K562 (cell line): ENCODE measurements around the gene LCE1E. TPM values are rescaled to one million over a fixed set of nuclear protein-coding genes. Genes with fewer than 3 reads are reported as not detected.

Source experiments
- ATAC-seq: fragments of 200-7000 bp; cut with Tn5 transposase; 3 replicates; pipeline ENCODE4 v1.9.1; 2020; ENCODE audit warnings: moderate library complexity
- BruUV-seq: library from RNA; stranded (reverse); fragments of 400-500 nt; replicated peaks from 2 replicates; lab custom pipeline; 2021; lab: Mats Ljungman, UMichigan
- CTCF ChIA-PET: fragments of 300-600 bp; formaldehyde crosslinking; extraction: SDS; loops from one replicate; lab custom pipeline; 2021; ENCODE audit warnings: low intra/inter-chr PET ratio; lab: Yijun Ruan, JAX
- POLR2A ChIA-PET: fragments of 300-600, 350-650 bp; sonication (Branson Sonifier 250); formaldehyde crosslinking; extraction: SDS; loops from one replicate; lab custom pipeline; 2021; ENCODE audit warnings: antibody characterized with exemption, inconsistent platforms; lab: Yijun Ruan, JAX
- DNase-seq, 4 experiments: peaks; one replicate each; pipeline versions ENCODE4 v3.0.0 to v3.0.0-alpha.2; 2011 to 2018; ENCODE audit warnings: low spot score in 3 of 4, mixed read lengths in 3 of 4; ENCODE audit errors: extremely low read depth in 1 of 4
- FAIRE-seq: peaks from 2 replicates; lab custom pipeline; 2011; peaks lifted over from hg19 to GRCh38; lab: Jason Lieb, UNC
- H2AFZ ChIP-seq: 2 replicates; pipeline ENCODE4 v1.6.0; 2011; ENCODE audit warnings: low read depth, low read length, control low read depth, inconsistent platforms
- H3K27ac ChIP-seq: fragments of 200-600 bp; 3 replicates; pipeline ENCODE4 v1.8.0; 2011; ENCODE audit warnings: low read depth, mild to moderate bottlenecking, control low read depth, inconsistent platforms, low read length, moderate library complexity, mixed read lengths; ENCODE audit errors: extremely low read depth
- H3K27me3 ChIP-seq, 2 experiments: fragments of 300-600 bp in 1 of 2; 2 replicates in 1 of 2; 3 replicates in 1 of 2; pipeline versions ENCODE4 v1.6.0 to v1.8.0; 2011; ENCODE audit warnings: inconsistent platforms in 2 of 2, low read length in 2 of 2, mild to moderate bottlenecking in 1 of 2, mixed read lengths in 1 of 2, moderate library complexity in 1 of 2; ENCODE audit not compliant: control insufficient read depth in 2 of 2, insufficient read depth in 2 of 2
- H3K36me3 ChIP-seq: fragments of 300-600 bp; 3 replicates; pipeline ENCODE4 v1.8.0; 2011; ENCODE audit warnings: mild to moderate bottlenecking, low read length, inconsistent platforms; ENCODE audit not compliant: control insufficient read depth, insufficient read depth
- H3K4me1 ChIP-seq, 2 experiments: fragments of 200-600 bp in 1 of 2; replicated peaks in 1 of 2; 2 replicates in 1 of 2; 3 replicates in 1 of 2; pipeline versions ENCODE4 v1.5.1 to v1.8.0; 2011; ENCODE audit warnings: inconsistent platforms in 2 of 2, low read length in 2 of 2, mild to moderate bottlenecking in 1 of 2, mixed read lengths in 1 of 2, moderate library complexity in 1 of 2; ENCODE audit not compliant: control insufficient read depth in 2 of 2, insufficient read depth in 2 of 2
- H3K4me2 ChIP-seq: 2 replicates; pipeline ENCODE4 v1.6.1; 2011; ENCODE audit warnings: low read length, control low read depth, inconsistent platforms, mixed read lengths; ENCODE audit not compliant: insufficient read depth
- H3K4me3 ChIP-seq: fragments of 200-600 bp; sonication (generic), shearing (Covaris generic); 2 replicates; pipeline ENCODE4 v1.5.1; 2016; ENCODE audit warnings: control low read depth, inconsistent platforms
- H3K79me2 ChIP-seq: fragments of 200-600 bp; 3 replicates; pipeline ENCODE4 v1.8.0; 2011; ENCODE audit warnings: low read length, inconsistent platforms; ENCODE audit not compliant: control insufficient read depth, insufficient read depth
- H3K9ac ChIP-seq, 2 experiments: 2 replicates each; pipeline versions ENCODE4 v1.6.0 to v1.6.1; 2011; ENCODE audit warnings: low read depth in 2 of 2, low read length in 2 of 2, control low read depth in 1 of 2, inconsistent platforms in 1 of 2, mild to moderate bottlenecking in 1 of 2, mixed read lengths in 1 of 2; ENCODE audit not compliant: insufficient read depth in 1 of 2
- H3K9me1 ChIP-seq: one replicate; pipeline ENCODE4 v1.6.0; 2011; ENCODE audit warnings: inconsistent platforms, mild to moderate bottlenecking, low read length, moderate library complexity; ENCODE audit not compliant: control insufficient read depth, insufficient read depth
- H3K9me3 ChIP-seq: replicated peaks from 2 replicates; pipeline ENCODE4 v1.5.1; 2011; ENCODE audit warnings: low read depth, low read length, inconsistent platforms; ENCODE audit not compliant: control insufficient read depth, insufficient read depth
- H4K20me1 ChIP-seq: replicated peaks from 2 replicates; pipeline ENCODE4 v1.6.1; 2011; ENCODE audit warnings: low read length, inconsistent platforms, mixed read lengths; ENCODE audit not compliant: control insufficient read depth, insufficient read depth
- ATF3 ChIP-seq, 2 experiments: fragments of 450-650 bp in 1 of 2; sonication (generic) in 1 of 2; formaldehyde crosslinking in 1 of 2; IDR thresholded peaks in 1 of 2; conservative IDR thresholded peaks in 1 of 2; 2 replicates each; pipeline versions ENCODE4 v1.6.1 to v1.8.1; 2016 to 2023; ENCODE audit warnings: mild to moderate bottlenecking in 2 of 2, moderate library complexity in 2 of 2, inconsistent platforms in 1 of 2, missing genetic modification reagents in 1 of 2
- ATF7 ChIP-seq: fragments of 450-650 bp; IDR thresholded peaks from 2 replicates; pipeline ENCODE4 v1.7.1; 2014; ENCODE audit warnings: mild to moderate bottlenecking, moderate library complexity
- CBX8 ChIP-seq: fragments of 200-600 bp; sonication (generic); IDR thresholded peaks from 2 replicates; pipeline ENCODE4 v1.6.1; 2012; ENCODE audit warnings: borderline replicate concordance, mixed run types, low read depth, mild to moderate bottlenecking, moderate library complexity, mixed read lengths, low read length, control low read depth, inconsistent platforms; ENCODE audit not compliant: poor library complexity, severe bottlenecking; ENCODE audit errors: extremely low read depth
- CREB3 ChIP-seq: fragments of 450-650 bp; conservative IDR thresholded peaks from 2 replicates; pipeline ENCODE4 v1.6.1; 2016; ENCODE audit warnings: missing genetic modification characterization, low read depth, mild to moderate bottlenecking, missing compliant biosample characterization, moderate library complexity
- CTBP1 ChIP-seq: fragments of 450-650 bp; IDR thresholded peaks from 2 replicates; pipeline ENCODE4 v1.6.1; 2016; ENCODE audit warnings: borderline replicate concordance
- HLTF ChIP-seq: fragments of 450-650 bp; IDR thresholded peaks from 2 replicates; pipeline ENCODE4 v1.6.1; 2016
- LEF1 ChIP-seq: fragments of 450-650 bp; IDR thresholded peaks from 2 replicates; pipeline ENCODE4 v1.6.1; 2016; ENCODE audit warnings: mild to moderate bottlenecking
- SIN3A ChIP-seq, 2 experiments: fragments of 150-350 bp in 1 of 2; IDR thresholded peaks; 2 replicates each; pipeline ENCODE4 v1.6.1; 2011 to 2016; ENCODE audit warnings: borderline replicate concordance in 2 of 2, low read depth in 2 of 2, low read length in 2 of 2, mild to moderate bottlenecking in 2 of 2, moderate library complexity in 2 of 2; ENCODE audit not compliant: control insufficient read depth in 1 of 2
- SRSF7 ChIP-seq: fragments of 200-400 bp; formaldehyde crosslinking; optimal IDR thresholded peaks from 2 replicates; pipeline ENCODE3; 2017; ENCODE audit warnings: mild to moderate bottlenecking, low read depth, low read length
- SUPT5H ChIP-seq: fragments of 450-650 bp; IDR thresholded peaks from 2 replicates; pipeline ENCODE4 v1.6.1; 2016
- THAP12 ChIP-seq: fragments of 250-450 bp; sonication (Bioruptor Pico); IDR thresholded peaks from 2 replicates; pipeline ENCODE4 v1.9.0; 2021; ENCODE audit warnings: mild to moderate bottlenecking, inconsistent platforms
- TRIM28 ChIP-seq: fragments of 450-650 bp; IDR thresholded peaks from 2 replicates; pipeline ENCODE4 v1.6.1; 2017
- WGBS: fragments of 100-300 bp; shearing (Covaris generic); methylation state at CpG from one replicate; pipeline ENCODE4 v1.1.6; 2016; ENCODE audit warnings: low coverage, mixed read lengths; ENCODE audit not compliant: insufficient coverage; ENCODE audit errors: missing lambda C conversion rate; 5-methylcytosine and 5-hydroxymethylcytosine counted together
- in situ Hi-C: fragments of 300-500 bp; cut with MboI; formaldehyde crosslinking; loops from 4 replicates; pipeline ENCODE4 v1.15.0; 2018; ENCODE audit warnings: inconsistent platforms, mixed read lengths
- intact Hi-C: fragments of 100-400 bp; cut with micrococcal nuclease; formaldehyde crosslinking; loops from 2 replicates; pipeline ENCODE4 v1.14.2; 2022
- polyA plus RNA-seq, 8 experiments: library from polyadenylated mRNA; depleted of rRNA in 4 of 8; stranded (reverse) in 5 of 8; unstranded in 3 of 8; fragments of >200 nt; fragmentation: Nextera tagmentation in 2 of 8; fragmentation: Illumina TruSeq in 1 of 8; extraction: Ambion mirVana in 2 of 8; extraction: Trizol in 1 of 8; gene quantifications; 2 replicates each; pipeline versions ENCODE4 v1.2.1 to v1.2.3, GENCODE V29; 2011 to 2014; ENCODE audit warnings: inconsistent platforms in 1 of 8, missing spikeins in 1 of 8
- total RNA-seq, 7 experiments: library from RNA; depleted of rRNA in 6 of 7; stranded (reverse); fragments of >200 nt in 6 of 7; fragmentation: Illumina TruSeq in 2 of 7; extraction: Trizol in 2 of 7; gene quantifications; 2 replicates each; pipeline versions ENCODE4 v1.2.1 to v1.2.3, GENCODE V29; 2011 to 2021; ENCODE audit warnings: low replicate concordance in 1 of 7

The LCE1E gene
- total and polyA plus RNA-seq, 9 of the 15 experiments (the other 6 are each of a cell fraction or from before 2014, with no cell fraction given), result not detected

- ChIA-PET CTCF (no interaction called here), POLR2A (interaction anchor here (0.7 kb wide), 1 partner anchor 22 kb away, joined by 3 read pairs; no protein-coding TSS in a partner anchor)
- Histone ChIP-seq H3K9ac (no peak overlapping the region), H3K4me2 (no peak overlapping the region), H3K36me3 (no peaks in the 10 kb centered on the region), H4K20me1 (no peaks in the 10 kb centered on the region), H3K4me1 (no peaks in the 10 kb centered on the region), H3K79me2 (no peaks in the 10 kb centered on the region), H3K27ac (no peak overlapping the region), H3K9me3 (no peaks in the 10 kb centered on the region), H3K9me1 (no peaks in the 10 kb centered on the region), H2AFZ (no peak overlapping the region), H3K27me3 (no peaks in the 10 kb centered on the region), H3K4me3 (no peak overlapping the region)
- ATAC-seq (no peak), DNase-seq (no peak), FAIRE-seq (no peak)
- 1% methylated on average over 6 of the region's 6 CpGs for WGBS
- intact Hi-C loops, result no loop called here
- no TSS peak for BruUV-seq
- in situ Hi-C loops, result no loop called here
- TF ChIP-seq SUPT5H (no peak), HLTF (no peak), SRSF7 (no peak), CREB3 (tag) (no peak), LEF1 (no peak), ATF7 (no peak), ATF3 (IDR thresholded peaks at IDR 0.05) (no peak), ATF3 (CRISPR knock-in tag; conservative IDR thresholded peaks at IDR 0.05) (no peak), CBX8 (no peak), SIN3A (IDR thresholded peaks at IDR 0.05; ENCODE audit: borderline replicate concordance in 2 of 2, control insufficient read depth in 1 of 2, low read depth in 2 of 2, low read length in 2 of 2) (no peak), CTBP1 (no peak), TRIM28 (no peak), THAP12 (CRISPR knock-in tag) (no peak)
These were observed 31.3 kb downstream of the LCE1E start for GRCh38 chr1:152817309-152817708.
